Activated gamma-delta T cell treated with Interleukin-2 at 50 U/mL for 16 hours (primary cell): Measurements from ENCODE around the gene SYCP2.

Experiments
- DNase-seq: peaks from one replicate; pipeline ENCODE4 v3.0.0-alpha.2; 2020

SYCP2 gene

GRCh38 chr20:59832406-59833363, 100.8 kb downstream of the SYCP2 start:
- DNase-seq: no peak

- DNase-seq: no peak
These were observed 101.5 kb downstream of the SYCP2 start for GRCh38 chr20:59831916-59832270.

- DNase-seq: no peak
These were observed 102.2 kb downstream of the SYCP2 start for GRCh38 chr20:59831024-59831915.

- no peak for DNase-seq
These were observed 102.8 kb downstream of the SYCP2 start for GRCh38 chr20:59830665-59831023.

GRCh38 chr20:59829786-59830664, 103.4 kb downstream of the SYCP2 start:
- DNase-seq: no peak

- no peak for DNase-seq
These were observed 104.2 kb downstream of the SYCP2 start for GRCh38 chr20:59829054-59829785.

GRCh38 chr20:59828125-59829053, 105.0 kb downstream of the SYCP2 start:
- DNase-seq: no peak

- no peak for DNase-seq
These were observed 106.0 kb downstream of the SYCP2 start for GRCh38 chr20:59827138-59828056.

GRCh38 chr20:59825944-59826759, 107.3 kb downstream of the SYCP2 start:
- no peak for DNase-seq

GRCh38 chr20:59825563-59825920, 107.9 kb downstream of the SYCP2 start:
- DNase-seq: no peak

GRCh38 chr20:59824711-59825562, 108.5 kb downstream of the SYCP2 start:
- no peak for DNase-seq

GRCh38 chr20:59823491-59824259, 109.8 kb downstream of the SYCP2 start:
- DNase-seq: no peak

- DNase-seq: no peak
These were observed 110.4 kb downstream of the SYCP2 start for GRCh38 chr20:59823030-59823423.

- DNase-seq: no peak
These were observed 111.0 kb downstream of the SYCP2 start for GRCh38 chr20:59822291-59823029.

- no peak for DNase-seq
These were observed 111.6 kb downstream of the SYCP2 start for GRCh38 chr20:59821788-59822187.

GRCh38 chr20:59821201-59821600, 112.2 kb downstream of the SYCP2 start:
- DNase-seq: no peak
